Nephron (organoid): ENCODE results near the gene CTU1.

Source experiments
- H3K27ac Mint-ChIP-seq, 3 experiments: 2 replicates each; pipeline ENCODE4 v1.8.0; 2020; ENCODE audit warnings: mixed read lengths in 3 of 3, mild to moderate bottlenecking in 2 of 3, moderate library complexity in 1 of 3
- H3K27me3 Mint-ChIP-seq: 2 replicates; pipeline ENCODE4 v1.8.0; 2021; ENCODE audit warnings: low read depth, mild to moderate bottlenecking, moderate library complexity, mixed read lengths
- H3K36me3 Mint-ChIP-seq: 2 replicates; pipeline ENCODE4 v1.8.0; 2020; ENCODE audit warnings: low read depth, mixed read lengths
- H3K4me1 Mint-ChIP-seq: 2 replicates; pipeline ENCODE4 v1.8.0; 2020; ENCODE audit warnings: mixed read lengths
- H3K4me3 Mint-ChIP-seq, 3 experiments: 2 replicates each; pipeline ENCODE4 v1.8.0; 2020; ENCODE audit warnings: mild to moderate bottlenecking in 3 of 3, mixed read lengths in 3 of 3, moderate library complexity in 2 of 3
- H3K9me3 Mint-ChIP-seq: 2 replicates; pipeline ENCODE4 v1.8.0; 2020; ENCODE audit warnings: mixed read lengths
- CTCF ChIP-seq, 3 experiments: fragments of 200-600 bp; sonication (generic); IDR thresholded peaks; one replicate each; pipeline ENCODE4 v1.5.0; 2021; ENCODE audit warnings: antibody characterized with exemption in 3 of 3; ENCODE audit not compliant: unreplicated experiment in 3 of 3

CTU1 gene

GRCh38 chr19:51119101-51119500 is 10.9 kb upstream of the CTU1 start:
- Mint-ChIP-seq H3K27me3 (peaks cover 32% of the 10 kb centered on the region), H3K36me3 (no peaks in the 10 kb centered on the region)

GRCh38 chr19:51116736-51117286 is 8.6 kb upstream of the CTU1 start:
- Mint-ChIP-seq H3K27me3 (peaks cover 31% of the 10 kb centered on the region), H3K27ac (no peak overlapping the region), H3K36me3 (no peaks in the 10 kb centered on the region), H3K4me1 (no peaks in the 10 kb centered on the region), H3K4me3 (no peak overlapping the region), H3K9me3 (no peaks in the 10 kb centered on the region)
- TF ChIP-seq CTCF (IDR thresholded peaks at IDR 0.05; ENCODE audit: unreplicated experiment in 3 of 3) = no peak

More at GRCh38 chr19:51119101-51119500, 10.9 kb upstream of the CTU1 start:
- Mint-ChIP-seq H3K4me3 (no peak overlapping the region), H3K4me1 (no peaks in the 10 kb centered on the region), H3K9me3 (no peaks in the 10 kb centered on the region), H3K27ac (no peak overlapping the region)
- no peak for TF ChIP-seq CTCF (IDR thresholded peaks at IDR 0.05; ENCODE audit: unreplicated experiment in 3 of 3)

GRCh38 chr19:51114087-51114729 is 6.0 kb upstream of the CTU1 start:
- no peak overlapping the region for H3K27ac Mint-ChIP-seq
- TF ChIP-seq CTCF (IDR thresholded peaks at IDR 0.05; ENCODE audit: unreplicated experiment in 3 of 3) = no peak
- H3K27me3 Mint-ChIP-seq = peaks cover 23% of the 10 kb centered on the region
- no peaks in the 10 kb centered on the region for H3K36me3 Mint-ChIP-seq
- H3K4me1 Mint-ChIP-seq = no peaks in the 10 kb centered on the region
- H3K9me3 Mint-ChIP-seq = no peaks in the 10 kb centered on the region
- H3K4me3 Mint-ChIP-seq = no peak overlapping the region

GRCh38 chr19:51111606-51112005 is 3.4 kb upstream of the CTU1 start:
- Mint-ChIP-seq H3K4me1 (peaks cover 19% of the 10 kb centered on the region), H3K27ac (no peak overlapping the region), H3K4me3 (no peak overlapping the region), H3K36me3 (no peaks in the 10 kb centered on the region), H3K9me3 (no peaks in the 10 kb centered on the region), H3K27me3 (peaks cover 10% of the 10 kb centered on the region)
- TF ChIP-seq CTCF (IDR thresholded peaks at IDR 0.05; ENCODE audit: unreplicated experiment in 3 of 3) = peak in 1 of 3 experiments; percentile 18

GRCh38 chr19:51110666-51110971 is 2.4 kb upstream of the CTU1 start:
- TF ChIP-seq CTCF (IDR thresholded peaks at IDR 0.05; ENCODE audit: unreplicated experiment in 3 of 3) = no peak
- Mint-ChIP-seq H3K9me3 (no peaks in the 10 kb centered on the region), H3K4me3 (no peak overlapping the region), H3K27ac (no peak overlapping the region), H3K36me3 (peaks cover 5% of the 10 kb centered on the region), H3K27me3 (peaks cover 5% of the 10 kb centered on the region), H3K4me1 (peaks cover 19% of the 10 kb centered on the region)

GRCh38 chr19:51108805-51109146 is 567 bp upstream of the CTU1 start:
- TF ChIP-seq CTCF (IDR thresholded peaks at IDR 0.05; ENCODE audit: unreplicated experiment in 3 of 3) = no peak
- H3K4me3 Mint-ChIP-seq = peak overlapping the region; percentile 93 to 97 (median 96)
- H3K4me1 Mint-ChIP-seq = peaks cover 19% of the 10 kb centered on the region
- peak overlapping the region; percentile 42 to 86 (median 80) for H3K27ac Mint-ChIP-seq
- peaks cover 10% of the 10 kb centered on the region for H3K36me3 Mint-ChIP-seq
- H3K27me3 Mint-ChIP-seq = peaks cover 3% of the 10 kb centered on the region
- no peaks in the 10 kb centered on the region for H3K9me3 Mint-ChIP-seq
